Ishikawa (cell line): ENCODE data around the gene SCAF8.

Experiments used
- CEBPB ChIP-seq: IDR thresholded peaks from 2 replicates; pipeline ENCODE4 v1.6.1; 2012
- CREB1 ChIP-seq: IDR thresholded peaks from 2 replicates; pipeline ENCODE4 v1.6.1; 2012; ENCODE audit warnings: low read depth
- EGR1 ChIP-seq: IDR thresholded peaks from 2 replicates; pipeline ENCODE4 v1.6.1; 2012
- EP300 ChIP-seq: IDR thresholded peaks from 2 replicates; pipeline ENCODE4 v1.6.1; 2012; ENCODE audit warnings: borderline replicate concordance
- FOXM1 ChIP-seq: IDR thresholded peaks from 2 replicates; pipeline ENCODE4 v1.6.1; 2012; ENCODE audit warnings: low read depth, borderline replicate concordance
- MAX ChIP-seq: IDR thresholded peaks from 2 replicates; pipeline ENCODE4 v1.6.1; 2012
- NFIC ChIP-seq: IDR thresholded peaks from 2 replicates; pipeline ENCODE4 v1.6.1; 2012
- RAD21 ChIP-seq: IDR thresholded peaks from 2 replicates; pipeline ENCODE4 v1.6.1; 2012; ENCODE audit warnings: low read depth
- REST ChIP-seq: IDR thresholded peaks from 2 replicates; pipeline ENCODE4 v1.6.1; 2012; ENCODE audit warnings: low read depth, mild to moderate bottlenecking
- TAF1 ChIP-seq: IDR thresholded peaks from 2 replicates; pipeline ENCODE4 v1.6.1; 2012; ENCODE audit warnings: low read depth, mild to moderate bottlenecking
- TCF12 ChIP-seq: IDR thresholded peaks from 2 replicates; pipeline ENCODE4 v1.6.1; 2012; ENCODE audit warnings: low read depth
- TEAD4 ChIP-seq: IDR thresholded peaks from 2 replicates; pipeline ENCODE4 v1.6.1; 2012
- USF1 ChIP-seq: IDR thresholded peaks from 2 replicates; pipeline ENCODE4 v1.6.1; 2012
- YY1 ChIP-seq: IDR thresholded peaks from 2 replicates; pipeline ENCODE4 v1.6.1; 2012; ENCODE audit warnings: low read depth
- ZBTB7A ChIP-seq: IDR thresholded peaks from 2 replicates; pipeline ENCODE4 v1.6.1; 2012; ENCODE audit warnings: low read depth

Gene SCAF8

GRCh38 chr6:154690857-154691256 lies 42.4 kb upstream of the SCAF8 start:
- TF ChIP-seq YY1: no peak

- TF ChIP-seq FOXM1: no peak
- TF ChIP-seq TEAD4: no peak
- no peak for TF ChIP-seq NFIC
- TF ChIP-seq ZBTB7A: no peak
- TF ChIP-seq TCF12: no peak
- TF ChIP-seq REST: no peak
Observed at GRCh38 chr6:154696661-154697060, 36.6 kb upstream of the SCAF8 start.

GRCh38 chr6:154703124-154703523 lies 30.1 kb upstream of the SCAF8 start:
- TF ChIP-seq NFIC (no peak), CEBPB (no peak)

- peak; percentile 47; the same call in 1 of the 2 replicates for TF ChIP-seq RAD21
- no peak for TF ChIP-seq TEAD4
Observed at GRCh38 chr6:154705471-154706113, 27.6 kb upstream of the SCAF8 start.

- TF ChIP-seq TEAD4 (no peak), TAF1 (no peak), NFIC (no peak), CEBPB (no peak), TCF12 (no peak), EGR1 (no peak), USF1 (no peak), ZBTB7A (no peak), RAD21 (no peak), FOXM1 (no peak), REST (no peak), CREB1 (no peak), EP300 (no peak), MAX (no peak), YY1 (no peak)
Observed at GRCh38 chr6:154706389-154706788, 26.8 kb upstream of the SCAF8 start.

GRCh38 chr6:154709621-154710020 lies 23.6 kb upstream of the SCAF8 start:
- no peak for TF ChIP-seq TAF1
- no peak for TF ChIP-seq FOXM1
- no peak for TF ChIP-seq TCF12
- no peak for TF ChIP-seq NFIC
- no peak for TF ChIP-seq USF1
- no peak for TF ChIP-seq RAD21
- TF ChIP-seq YY1: no peak
- TF ChIP-seq CEBPB: no peak
- no peak for TF ChIP-seq CREB1
- TF ChIP-seq EP300: no peak
- TF ChIP-seq ZBTB7A: no peak
- TF ChIP-seq EGR1: no peak
- TF ChIP-seq REST: no peak
- TF ChIP-seq TEAD4: no peak
- no peak for TF ChIP-seq MAX
